SK-N-SH (cell line): ENCODE data around the gene LRMDA. TPM values are rescaled to one million over a fixed set of nuclear protein-coding genes. Genes with fewer than 3 reads are reported as not detected.

Experiments
- CTCF ChIA-PET: fragments of 300-600, 350-600 bp; formaldehyde crosslinking; extraction: SDS; loops from one replicate; lab custom pipeline; 2021; lab: Yijun Ruan, JAX
- POLR2A ChIA-PET: fragments of 350-600 bp; sonication (Branson Sonifier 250); formaldehyde crosslinking; extraction: SDS; loops from one replicate; lab custom pipeline; 2020; ENCODE audit warnings: antibody characterized with exemption, inconsistent platforms; lab: Yijun Ruan, JAX
- DNase-seq: peaks from one replicate; pipeline ENCODE4 v3.0.0; 2012
- H2AFZ ChIP-seq: fragments of 200-600 bp; sonication (generic); 2 replicates; pipeline ENCODE4 v1.8.1; 2016; ENCODE audit warnings: antibody characterized with exemption, mild to moderate bottlenecking, low read depth
- H3F3A ChIP-seq: fragments of 200-600 bp; sonication (generic); replicated peaks from 2 replicates; pipeline ENCODE3; 2016; ENCODE audit warnings: antibody characterized with exemption, mild to moderate bottlenecking; ENCODE audit not compliant: insufficient read depth
- H3K27ac ChIP-seq, 2 experiments: fragments of 200-500 bp in 1 of 2; fragments of 200-600 bp in 1 of 2; sonication (Bioruptor generic) in 1 of 2; sonication (generic), shearing (Covaris generic) in 1 of 2; 2 replicates each; pipeline versions ENCODE4 v1.5.1 to v1.6.1; 2014 to 2016; ENCODE audit warnings: low read depth in 2 of 2, inconsistent platforms in 1 of 2, low read length in 1 of 2, mild to moderate bottlenecking in 1 of 2, mixed read lengths in 1 of 2
- H3K27me3 ChIP-seq: fragments of 200-600 bp; sonication (generic), shearing (Covaris generic); 2 replicates; pipeline ENCODE4 v1.6.1; 2016; ENCODE audit warnings: mixed run types; ENCODE audit not compliant: insufficient read depth
- H3K36me3 ChIP-seq, 2 experiments: fragments of 200-500 bp in 1 of 2; fragments of 200-600 bp in 1 of 2; sonication (Bioruptor generic) in 1 of 2; sonication (generic) in 1 of 2; replicated peaks in 1 of 2; 2 replicates each; pipeline versions ENCODE3 to v1.5.1; 2014 to 2016; ENCODE audit warnings: low read length in 1 of 2, mild to moderate bottlenecking in 1 of 2; ENCODE audit not compliant: insufficient read depth in 2 of 2, control insufficient read depth in 1 of 2
- H3K4me1 ChIP-seq, 2 experiments: fragments of 200-500 bp in 1 of 2; fragments of 200-600 bp in 1 of 2; sonication (Bioruptor generic) in 1 of 2; sonication (generic), shearing (Covaris generic) in 1 of 2; 2 replicates each; pipeline versions ENCODE4 v1.5.1 to v1.6.1; 2014 to 2016; ENCODE audit warnings: low read depth in 1 of 2, low read length in 1 of 2, mixed run types in 1 of 2; ENCODE audit not compliant: insufficient read depth in 2 of 2, control insufficient read depth in 1 of 2
- H3K4me2 ChIP-seq: fragments of 200-600 bp; sonication (generic), shearing (Covaris generic); 2 replicates; pipeline ENCODE4 v1.6.1; 2017; ENCODE audit warnings: mixed run types
- H3K4me3 ChIP-seq, 2 experiments: fragments of 200-500 bp in 1 of 2; fragments of 200-600 bp in 1 of 2; sonication (Bioruptor generic) in 1 of 2; sonication (generic), shearing (Covaris generic) in 1 of 2; 2 replicates each; pipeline versions ENCODE4 v1.5.1 to v1.8.1; 2014 to 2016; ENCODE audit warnings: low read depth in 2 of 2, inconsistent platforms in 1 of 2, low read length in 1 of 2, mild to moderate bottlenecking in 1 of 2, mixed read lengths in 1 of 2, moderate library complexity in 1 of 2
- H3K79me2 ChIP-seq: fragments of 200-600 bp; sonication (generic); 2 replicates; pipeline ENCODE4 v1.8.1; 2017; ENCODE audit warnings: mild to moderate bottlenecking; ENCODE audit not compliant: insufficient read depth
- H3K9ac ChIP-seq: fragments of 200-600 bp; sonication (generic); 2 replicates; pipeline ENCODE4 v1.6.1; 2017; ENCODE audit warnings: mixed run types
- H3K9me2 ChIP-seq: fragments of 200-600 bp; sonication (generic); 2 replicates; pipeline ENCODE4 v1.6.1; 2017; ENCODE audit warnings: mixed run types
- H3K9me3 ChIP-seq: fragments of 200-600 bp; sonication (generic); 2 replicates; pipeline ENCODE4 v1.6.1; 2017; ENCODE audit warnings: mixed run types, mild to moderate bottlenecking, moderate library complexity
- H4K20me1 ChIP-seq: fragments of 200-600 bp; sonication (generic); 2 replicates; pipeline ENCODE4 v1.6.1; 2017; ENCODE audit warnings: mild to moderate bottlenecking, mixed run types; ENCODE audit not compliant: insufficient read depth
- CHD2 ChIP-seq: fragments of 150-350 bp; IDR thresholded peaks from 2 replicates; pipeline ENCODE4 v1.6.1; 2018; ENCODE audit warnings: low read length; ENCODE audit not compliant: partially characterized antibody
- EZH2phosphoT487 ChIP-seq: fragments of 200-600 bp; sonication (generic); IDR thresholded peaks from 2 replicates; pipeline ENCODE4 v1.6.1; 2017; ENCODE audit warnings: low read depth, mixed run types, mild to moderate bottlenecking, antibody characterized with exemption, moderate library complexity, borderline replicate concordance
- FOSL2 ChIP-seq: IDR thresholded peaks from 2 replicates; pipeline ENCODE4 v1.4.0; 2012; ENCODE audit warnings: low read depth, mild to moderate bottlenecking, moderate library complexity, borderline replicate concordance
- FOXJ3 ChIP-seq: sonication (generic); formaldehyde crosslinking; IDR thresholded peaks from 2 replicates; pipeline ENCODE4 v1.5.1; 2020; ENCODE audit warnings: mild to moderate bottlenecking, missing genetic modification reagents
- FOXM1 ChIP-seq: IDR thresholded peaks from 2 replicates; pipeline ENCODE4 v1.4.0; 2012; ENCODE audit warnings: low read depth, mild to moderate bottlenecking
- GABPA ChIP-seq: IDR thresholded peaks from 2 replicates; pipeline ENCODE4 v1.4.0; 2012; ENCODE audit warnings: low read depth, mild to moderate bottlenecking
- GATA2 ChIP-seq: sonication (generic); formaldehyde crosslinking; IDR thresholded peaks from 2 replicates; pipeline ENCODE4 v1.5.0; 2020; ENCODE audit warnings: mild to moderate bottlenecking, missing genetic modification reagents
- MEF2A ChIP-seq: IDR thresholded peaks from 2 replicates; pipeline ENCODE4 v1.4.0; 2012; ENCODE audit warnings: low read depth, borderline replicate concordance
- NFIC ChIP-seq: IDR thresholded peaks from 2 replicates; pipeline ENCODE4 v1.4.0; 2012; ENCODE audit warnings: borderline replicate concordance
- NRF1 ChIP-seq: IDR thresholded peaks from 2 replicates; pipeline ENCODE4 v1.6.1; 2012; ENCODE audit warnings: low read depth, mild to moderate bottlenecking, low read length
- RAD21 ChIP-seq: IDR thresholded peaks from 2 replicates; pipeline ENCODE4 v1.6.1; 2012; ENCODE audit warnings: mild to moderate bottlenecking, low read length
- RCOR1 ChIP-seq: fragments of 150-350 bp; IDR thresholded peaks from 2 replicates; pipeline ENCODE4 v1.6.1; 2017; ENCODE audit warnings: antibody characterized with exemption, low read length
- RFX5 ChIP-seq: IDR thresholded peaks from 2 replicates; pipeline ENCODE4 v1.6.1; 2012; ENCODE audit warnings: mild to moderate bottlenecking, improper control_type of control experiment, low read length
- SIN3A ChIP-seq: IDR thresholded peaks from 2 replicates; pipeline ENCODE4 v1.6.1; 2012; ENCODE audit warnings: low read depth, mild to moderate bottlenecking, low read length, moderate library complexity, borderline replicate concordance
- SMC3 ChIP-seq: IDR thresholded peaks from 2 replicates; pipeline ENCODE4 v1.6.1; 2012; ENCODE audit warnings: low read depth, low read length, improper control_type of control experiment
- TAF1 ChIP-seq: IDR thresholded peaks from 2 replicates; pipeline ENCODE4 v1.6.1; 2012; ENCODE audit warnings: low read depth, mild to moderate bottlenecking, low read length, moderate library complexity, borderline replicate concordance
- TEAD4 ChIP-seq: IDR thresholded peaks from 2 replicates; pipeline ENCODE4 v1.4.0; 2012; ENCODE audit warnings: mild to moderate bottlenecking, borderline replicate concordance; ENCODE audit not compliant: insufficient read depth
- USF2 ChIP-seq: fragments of 150-350 bp; IDR thresholded peaks from 2 replicates; pipeline ENCODE4 v1.6.1; 2017; ENCODE audit warnings: antibody characterized with exemption, low read length, low read depth, borderline replicate concordance
- YY1 ChIP-seq: IDR thresholded peaks from 2 replicates; pipeline ENCODE4 v1.4.0; 2012; ENCODE audit warnings: low read depth, mild to moderate bottlenecking
- WGBS: methylation state at CpG from one replicate; pipeline ENCODE4 v1.1.6; 2017; ENCODE audit warnings: low lambda C conversion rate; 5-methylcytosine and 5-hydroxymethylcytosine counted together
- polyA plus RNA-seq, 3 experiments: library from polyadenylated mRNA; depleted of rRNA; stranded (reverse); fragments of >200 nt; gene quantifications; 2 replicates each; pipeline ENCODE4 v1.2.3, GENCODE V29; 2012
- TF ChIP-seq, protein P1 (sequence below): IDR thresholded peaks from 2 replicates; pipeline ENCODE4 v1.4.0; 2012; ENCODE audit warnings: low read depth, borderline replicate concordance
- TF ChIP-seq, protein P2 (sequence below): IDR thresholded peaks from 2 replicates; pipeline ENCODE4 v1.4.0; 2012; ENCODE audit warnings: low read depth
- TF ChIP-seq, protein P3 (sequence below): IDR thresholded peaks from 2 replicates; pipeline ENCODE4 v1.6.1; 2012; ENCODE audit warnings: mild to moderate bottlenecking, low read depth, low read length, moderate library complexity

Gene LRMDA
- polyA plus RNA-seq, 1 of the 3 experiments (the other 2 are of a cell fraction), result 0.95 TPM

GRCh38 chr10:76177936-76178335, 746.5 kb downstream of the LRMDA start:
- H3K9me3 ChIP-seq, result no peaks in the 10 kb centered on the region
- no peaks in the 10 kb centered on the region for H3K9me2 ChIP-seq
- TF ChIP-seq FOXJ3 (CRISPR knock-in tag) (no peak), GATA2 (CRISPR knock-in tag) (no peak), EZH2phosphoT487 (no peak), TAF1 (no peak), RFX5 (no peak), SIN3A (no peak), FOXM1 (no peak), USF2 (no peak), RAD21 (no peak), SMC3 (no peak), YY1 (no peak)
- TF ChIP-seq, protein P1, sequence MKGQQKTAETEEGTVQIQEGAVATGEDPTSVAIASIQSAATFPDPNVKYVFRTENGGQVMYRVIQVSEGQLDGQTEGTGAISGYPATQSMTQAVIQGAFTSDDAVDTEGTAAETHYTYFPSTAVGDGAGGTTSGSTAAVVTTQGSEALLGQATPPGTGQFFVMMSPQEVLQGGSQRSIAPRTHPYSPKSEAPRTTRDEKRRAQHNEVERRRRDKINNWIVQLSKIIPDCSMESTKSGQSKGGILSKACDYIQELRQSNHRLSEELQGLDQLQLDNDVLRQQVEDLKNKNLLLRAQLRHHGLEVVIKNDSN, result no peak
- TF ChIP-seq, protein P2, sequence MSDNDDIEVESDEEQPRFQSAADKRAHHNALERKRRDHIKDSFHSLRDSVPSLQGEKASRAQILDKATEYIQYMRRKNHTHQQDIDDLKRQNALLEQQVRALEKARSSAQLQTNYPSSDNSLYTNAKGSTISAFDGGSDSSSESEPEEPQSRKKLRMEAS, result no peak
- H3K4me1 ChIP-seq, result peaks cover 0 to 3% of the 10 kb centered on the region in 2 experiments; a peak in 1 of 4 replicates
- no peaks in the 10 kb centered on the region for H4K20me1 ChIP-seq
- CTCF ChIA-PET, result no interaction called here
- H3K4me3 ChIP-seq, result no peak overlapping the region
- H3K36me3 ChIP-seq, result no peaks in the 10 kb centered on the region
- H3K27ac ChIP-seq, result no peak overlapping the region
- no peak overlapping the region for H3K4me2 ChIP-seq
- no peak overlapping the region for H3K9ac ChIP-seq
- POLR2A ChIA-PET, result interaction anchor here (0.6 kb wide), 1 partner anchor 767 kb away, joined by 3 read pairs; no protein-coding TSS in a partner anchor
- 92% methylated on average over 2 of the region's 2 CpGs for WGBS
- no peak for DNase-seq
- no peaks in the 10 kb centered on the region for H3K27me3 ChIP-seq
- no peaks in the 10 kb centered on the region for H3F3A ChIP-seq
- H3K79me2 ChIP-seq, result no peaks in the 10 kb centered on the region
- H2AFZ ChIP-seq, result no peak overlapping the region

GRCh38 chr10:76178532-76179292, 747.3 kb downstream of the LRMDA start:
- Histone ChIP-seq H3K27ac (no peak overlapping the region), H2AFZ (no peak overlapping the region), H3K27me3 (no peaks in the 10 kb centered on the region), H3F3A (no peaks in the 10 kb centered on the region), H3K4me2 (no peak overlapping the region), H3K79me2 (no peaks in the 10 kb centered on the region), H3K4me1 (peaks cover 0 to 3% of the 10 kb centered on the region in 2 experiments; a peak in 1 of 4 replicates), H3K9ac (no peak overlapping the region), H3K4me3 (no peak overlapping the region), H3K9me2 (no peaks in the 10 kb centered on the region), H3K36me3 (no peaks in the 10 kb centered on the region), H4K20me1 (no peaks in the 10 kb centered on the region), H3K9me3 (no peaks in the 10 kb centered on the region)
- 62% methylated on average over 3 of the region's 4 CpGs for WGBS
- CTCF ChIA-PET, result interaction anchor here (0.9 to 1.2 kb wide), 2 partner anchors 29 to 368 kb away, joined by 3 to 4 read pairs; no protein-coding TSS in a partner anchor
- POLR2A ChIA-PET, result interaction anchor here (0.6 kb wide), 1 partner anchor 766 kb away, joined by 3 read pairs; no protein-coding TSS in a partner anchor
- no peak for DNase-seq
- TF ChIP-seq GABPA (no peak), RCOR1 (no peak), EZH2phosphoT487 (no peak), MEF2A (no peak), GATA2 (CRISPR knock-in tag) (no peak), TEAD4 (no peak), FOSL2 (no peak), FOXM1 (no peak), CHD2 (no peak), RAD21 (no peak), SMC3 (no peak), NRF1 (no peak), NFIC (no peak), FOXJ3 (CRISPR knock-in tag) (no peak)
- TF ChIP-seq, protein P3, sequence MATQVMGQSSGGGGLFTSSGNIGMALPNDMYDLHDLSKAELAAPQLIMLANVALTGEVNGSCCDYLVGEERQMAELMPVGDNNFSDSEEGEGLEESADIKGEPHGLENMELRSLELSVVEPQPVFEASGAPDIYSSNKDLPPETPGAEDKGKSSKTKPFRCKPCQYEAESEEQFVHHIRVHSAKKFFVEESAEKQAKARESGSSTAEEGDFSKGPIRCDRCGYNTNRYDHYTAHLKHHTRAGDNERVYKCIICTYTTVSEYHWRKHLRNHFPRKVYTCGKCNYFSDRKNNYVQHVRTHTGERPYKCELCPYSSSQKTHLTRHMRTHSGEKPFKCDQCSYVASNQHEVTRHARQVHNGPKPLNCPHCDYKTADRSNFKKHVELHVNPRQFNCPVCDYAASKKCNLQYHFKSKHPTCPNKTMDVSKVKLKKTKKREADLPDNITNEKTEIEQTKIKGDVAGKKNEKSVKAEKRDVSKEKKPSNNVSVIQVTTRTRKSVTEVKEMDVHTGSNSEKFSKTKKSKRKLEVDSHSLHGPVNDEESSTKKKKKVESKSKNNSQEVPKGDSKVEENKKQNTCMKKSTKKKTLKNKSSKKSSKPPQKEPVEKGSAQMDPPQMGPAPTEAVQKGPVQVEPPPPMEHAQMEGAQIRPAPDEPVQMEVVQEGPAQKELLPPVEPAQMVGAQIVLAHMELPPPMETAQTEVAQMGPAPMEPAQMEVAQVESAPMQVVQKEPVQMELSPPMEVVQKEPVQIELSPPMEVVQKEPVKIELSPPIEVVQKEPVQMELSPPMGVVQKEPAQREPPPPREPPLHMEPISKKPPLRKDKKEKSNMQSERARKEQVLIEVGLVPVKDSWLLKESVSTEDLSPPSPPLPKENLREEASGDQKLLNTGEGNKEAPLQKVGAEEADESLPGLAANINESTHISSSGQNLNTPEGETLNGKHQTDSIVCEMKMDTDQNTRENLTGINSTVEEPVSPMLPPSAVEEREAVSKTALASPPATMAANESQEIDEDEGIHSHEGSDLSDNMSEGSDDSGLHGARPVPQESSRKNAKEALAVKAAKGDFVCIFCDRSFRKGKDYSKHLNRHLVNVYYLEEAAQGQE, result no peak
